OCI-LY7 (cell line): ENCODE data around the gene LRP1-AS. TPM values are rescaled to one million over a fixed set of nuclear protein-coding genes. Genes with fewer than 3 reads are reported as not detected.

Experiments used
- BruUV-seq: library from RNA; stranded (reverse); fragments of 400-500 nt; replicated peaks from 2 replicates; lab custom pipeline; 2021; lab: Mats Ljungman, UMichigan
- CTCF ChIA-PET: fragments of 300-600 bp; sonication (Branson Sonifier 250); formaldehyde crosslinking; loops from one replicate; lab custom pipeline; 2022; ENCODE audit warnings: antibody characterized with exemption; ENCODE audit not compliant: unreplicated experiment; lab: Charles Lee
- POLR2A ChIA-PET: fragments of 300-600 bp; sonication (Branson Sonifier 250); formaldehyde crosslinking; loops from one replicate; lab custom pipeline; 2022; ENCODE audit warnings: antibody characterized with exemption; lab: Charles Lee
- DNase-seq: peaks from one replicate; pipeline ENCODE4 v3.0.0-alpha.2; 2015; ENCODE audit warnings: low spot score
- H2AFZ ChIP-seq: fragments of 200-600 bp; sonication (generic), shearing (Covaris generic); 2 replicates; pipeline ENCODE4 v1.6.1; 2014; ENCODE audit warnings: mild to moderate bottlenecking, antibody characterized with exemption, low read length, moderate library complexity
- H3K27ac ChIP-seq: fragments of 200-600 bp; sonication (generic); 2 replicates; pipeline ENCODE4 v1.5.1; 2014; ENCODE audit warnings: mixed run types, low read depth, mild to moderate bottlenecking, moderate library complexity, low read length, inconsistent platforms; ENCODE audit not compliant: poor library complexity, severe bottlenecking
- H3K36me3 ChIP-seq: fragments of 200-600 bp; sonication (generic); 2 replicates; pipeline ENCODE4 v1.6.1; 2014; ENCODE audit warnings: mild to moderate bottlenecking, antibody characterized with exemption, low read length, moderate library complexity, mixed read lengths; ENCODE audit not compliant: insufficient read depth
- H3K4me1 ChIP-seq: fragments of 200-600 bp; sonication (generic); 2 replicates; pipeline ENCODE4 v1.5.1; 2014; ENCODE audit warnings: mild to moderate bottlenecking, low read length; ENCODE audit not compliant: insufficient read depth, poor library complexity, severe bottlenecking
- H3K4me2 ChIP-seq: fragments of 200-600 bp; sonication (generic); 2 replicates; pipeline ENCODE4 v1.6.1; 2014; ENCODE audit warnings: mild to moderate bottlenecking, low read length
- H3K4me3 ChIP-seq: fragments of 200-600 bp; sonication (generic); 2 replicates; pipeline ENCODE4 v1.5.1; 2014; ENCODE audit warnings: mild to moderate bottlenecking, low read depth, low read length; ENCODE audit not compliant: poor library complexity, severe bottlenecking
- H3K79me2 ChIP-seq: fragments of 200-600 bp; sonication (generic); 2 replicates; pipeline ENCODE4 v1.6.1; 2016; ENCODE audit warnings: low read depth, mild to moderate bottlenecking, low read length, moderate library complexity, mixed read lengths; ENCODE audit not compliant: insufficient read depth
- H3K9me2 ChIP-seq: fragments of 200-600 bp; sonication (generic); 2 replicates; pipeline ENCODE4 v1.6.1; 2016; ENCODE audit warnings: mild to moderate bottlenecking, low read length, mixed read lengths; ENCODE audit not compliant: insufficient read depth
- H3K9me3 ChIP-seq: fragments of 200-600 bp; sonication (generic); 2 replicates; pipeline ENCODE4 v1.6.1; 2014; ENCODE audit warnings: mild to moderate bottlenecking, mixed run types, low read length, mixed read lengths
- H4K20me1 ChIP-seq: fragments of 200-600 bp; sonication (generic); 2 replicates; pipeline ENCODE4 v1.6.1; 2014; ENCODE audit warnings: mild to moderate bottlenecking, antibody characterized with exemption, low read length, moderate library complexity, mixed read lengths; ENCODE audit not compliant: insufficient read depth
- EZH2phosphoT487 ChIP-seq: fragments of 200-600 bp; sonication (generic); IDR thresholded peaks from 2 replicates; pipeline ENCODE4 v1.6.1; 2018; ENCODE audit warnings: low read depth, borderline replicate concordance, mild to moderate bottlenecking, mixed run types, antibody characterized with exemption, low read length, moderate library complexity, mixed read lengths
- intact Hi-C: fragments of 100-400 bp; cut with micrococcal nuclease; formaldehyde crosslinking; loops from one replicate; pipeline ENCODE4 v1.10.0; 2022; ENCODE audit not compliant: unreplicated experiment
- total RNA-seq, 2 experiments: library from RNA; depleted of rRNA in 1 of 2; stranded (reverse); fragments of >200 nt in 1 of 2; shearing (Covaris generic) in 1 of 2; gene quantifications; 2 replicates each; pipeline ENCODE4 v1.2.3, GENCODE V29; 2014 to 2022
- TF ChIP-seq, protein P1 (sequence below): fragments of 200-600 bp; sonication (generic); conservative IDR thresholded peaks from 2 replicates; pipeline ENCODE4 v1.5.1; 2014; ENCODE audit warnings: mild to moderate bottlenecking, antibody characterized with exemption, low read length, moderate library complexity, mixed read lengths

Gene LRP1-AS
- total RNA-seq, 2 experiments from 2014 or later = not detected

- ChIA-PET CTCF (interaction anchor here (0.5 to 1.0 kb wide), 7 partner anchors 45 to 127 kb away, joined by 3 to 7 read pairs (median 4); no protein-coding TSS in a partner anchor), POLR2A (interaction anchor here (0.7 to 1.2 kb wide), 3 partner anchors 13 to 53 kb away, joined by 3 to 10 read pairs (median 3); partner anchors contain the start of gene STAT6)
- H3K4me2 ChIP-seq = peak overlapping the region; percentile 79
- no peaks in the 10 kb centered on the region for H3K79me2 ChIP-seq
- no peak overlapping the region for H3K27ac ChIP-seq
- TF ChIP-seq EZH2phosphoT487 = no peak
- TF ChIP-seq, protein P1, sequence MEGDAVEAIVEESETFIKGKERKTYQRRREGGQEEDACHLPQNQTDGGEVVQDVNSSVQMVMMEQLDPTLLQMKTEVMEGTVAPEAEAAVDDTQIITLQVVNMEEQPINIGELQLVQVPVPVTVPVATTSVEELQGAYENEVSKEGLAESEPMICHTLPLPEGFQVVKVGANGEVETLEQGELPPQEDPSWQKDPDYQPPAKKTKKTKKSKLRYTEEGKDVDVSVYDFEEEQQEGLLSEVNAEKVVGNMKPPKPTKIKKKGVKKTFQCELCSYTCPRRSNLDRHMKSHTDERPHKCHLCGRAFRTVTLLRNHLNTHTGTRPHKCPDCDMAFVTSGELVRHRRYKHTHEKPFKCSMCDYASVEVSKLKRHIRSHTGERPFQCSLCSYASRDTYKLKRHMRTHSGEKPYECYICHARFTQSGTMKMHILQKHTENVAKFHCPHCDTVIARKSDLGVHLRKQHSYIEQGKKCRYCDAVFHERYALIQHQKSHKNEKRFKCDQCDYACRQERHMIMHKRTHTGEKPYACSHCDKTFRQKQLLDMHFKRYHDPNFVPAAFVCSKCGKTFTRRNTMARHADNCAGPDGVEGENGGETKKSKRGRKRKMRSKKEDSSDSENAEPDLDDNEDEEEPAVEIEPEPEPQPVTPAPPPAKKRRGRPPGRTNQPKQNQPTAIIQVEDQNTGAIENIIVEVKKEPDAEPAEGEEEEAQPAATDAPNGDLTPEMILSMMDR = no peak
- H3K4me1 ChIP-seq = peaks cover 3% of the 10 kb centered on the region
- no peak for DNase-seq
- no peak overlapping the region for H2AFZ ChIP-seq
- no peaks in the 10 kb centered on the region for H3K36me3 ChIP-seq
- H3K4me3 ChIP-seq = peak overlapping the region; percentile 66
- intact Hi-C loops = no loop called here
- peaks cover 5% of the 10 kb centered on the region; the same call in 1 of the 2 replicates for H3K9me3 ChIP-seq
- H3K9me2 ChIP-seq = no peaks in the 10 kb centered on the region
- H4K20me1 ChIP-seq = no peaks in the 10 kb centered on the region
- BruUV-seq = no TSS peak
Observed at GRCh38 chr12:57128519-57129247, 18.7 kb downstream of the LRP1-AS start.

GRCh38 chr12:57127726-57128518 lies 19.5 kb downstream of the LRP1-AS start, which contains the start of gene LRP1:
Gene LRP1, plus strand, starts transcription at chr12:57128483. Its CDS starts 482 bp downstream, at chr12:57128965.
- peak within 1 kb of the TSS; percentile 89; the same call in 1 of the 2 replicates for H2AFZ ChIP-seq
- peaks cover 11% of the 10 kb centered on the region; the same call in 1 of the 2 replicates for H3K9me3 ChIP-seq
- no TSS peak for BruUV-seq
- TF ChIP-seq EZH2phosphoT487 = no peak
- TF ChIP-seq, protein P1 = no peak
- DNase-seq = peak; percentile 65
- H3K4me2 ChIP-seq = peak within 1 kb of the TSS; percentile 79
- no peaks in the 10 kb centered on the region for H3K36me3 ChIP-seq
- peaks cover 3% of the 10 kb centered on the region for H3K4me1 ChIP-seq
- intact Hi-C loops = no loop called here
- no peak within 1 kb of the TSS for H3K27ac ChIP-seq
- peak within 1 kb of the TSS; percentile 66 for H3K4me3 ChIP-seq
- no peaks in the 10 kb centered on the region for H4K20me1 ChIP-seq
- POLR2A ChIA-PET = interaction anchor here (0.7 to 1.2 kb wide), 6 partner anchors 9 to 100 kb away, joined by 3 to 10 read pairs (median 4); partner anchors contain the start of gene STAT6
- CTCF ChIA-PET = interaction anchor here (0.5 to 1.5 kb wide), 8 partner anchors 17 to 123 kb away, joined by 3 to 7 read pairs (median 4); partner anchors contain the start of gene STAT6
- no peaks in the 10 kb centered on the region for H3K79me2 ChIP-seq
- no peaks in the 10 kb centered on the region for H3K9me2 ChIP-seq
